Measurements from ENCODE around the gene MVK.

MVK gene

GRCh38 chr12:109573029-109573913 is at the start of gene MVK, which contains the start of gene MMAB:
Gene MVK (plus strand): TSS chr12:109573794. CDS start chr12:109574823, 1,029 bp downstream.
Gene MMAB (minus strand): TSS chr12:109573504. CDS start chr12:109573480, 24 bp downstream.
- peak; percentile 100 for DNase-seq

- DNase-seq: no peak
Measured at GRCh38 chr12:109524466-109525278, 48.9 kb upstream of the MVK start.

- DNase-seq: no peak
Measured at GRCh38 chr12:109525279-109525585, 48.4 kb upstream of the MVK start.

- no peak for DNase-seq
Measured at GRCh38 chr12:109527489-109528123, 46.0 kb upstream of the MVK start.

GRCh38 chr12:109529691-109530640 is 43.6 kb upstream of the MVK start:
- DNase-seq: no peak

- no peak for DNase-seq
Measured at GRCh38 chr12:109531411-109531810, 42.2 kb upstream of the MVK start.

- no peak for DNase-seq
Measured at GRCh38 chr12:109532721-109533486, 40.7 kb upstream of the MVK start.

GRCh38 chr12:109533487-109533740 is 40.2 kb upstream of the MVK start:
- no peak for DNase-seq

- DNase-seq: no peak
Measured at GRCh38 chr12:109534456-109534855, 39.1 kb upstream of the MVK start.

GRCh38 chr12:109535231-109535862 is 38.2 kb upstream of the MVK start:
- DNase-seq: no peak

GRCh38 chr12:109535863-109536250 is 37.7 kb upstream of the MVK start:
- DNase-seq: no peak

GRCh38 chr12:109537136-109537535 is 36.5 kb upstream of the MVK start:
- DNase-seq: no peak

- no peak for DNase-seq
Measured at GRCh38 chr12:109538191-109538863, 35.3 kb upstream of the MVK start.

- DNase-seq: no peak
Measured at GRCh38 chr12:109539508-109539907, 34.1 kb upstream of the MVK start.

GRCh38 chr12:109540526-109541412 is 32.8 kb upstream of the MVK start:
- DNase-seq: no peak

GRCh38 chr12:109541413-109541726 is 32.2 kb upstream of the MVK start:
- DNase-seq: no peak

GRCh38 chr12:109542014-109542413 is 31.6 kb upstream of the MVK start:
- no peak for DNase-seq

- no peak for DNase-seq
Measured at GRCh38 chr12:109542876-109543275, 30.7 kb upstream of the MVK start.

GRCh38 chr12:109544955-109545531 is 28.6 kb upstream of the MVK start:
- DNase-seq: no peak

Measured in inflammatory macrophage treated with lipopolysaccharide for 4 hours (primary cell).